Measurements from ENCODE around the gene MAP7D3. TPM values are rescaled to one million over a fixed set of nuclear protein-coding genes. Genes with fewer than 3 reads are reported as not detected.

MAP7D3 gene
- total and polyA plus RNA-seq, 2 of the 8 experiments (the other 6 are each of a cell fraction or from before 2014, with no cell fraction given), result 4.8 to 19.6 TPM

DNA sequence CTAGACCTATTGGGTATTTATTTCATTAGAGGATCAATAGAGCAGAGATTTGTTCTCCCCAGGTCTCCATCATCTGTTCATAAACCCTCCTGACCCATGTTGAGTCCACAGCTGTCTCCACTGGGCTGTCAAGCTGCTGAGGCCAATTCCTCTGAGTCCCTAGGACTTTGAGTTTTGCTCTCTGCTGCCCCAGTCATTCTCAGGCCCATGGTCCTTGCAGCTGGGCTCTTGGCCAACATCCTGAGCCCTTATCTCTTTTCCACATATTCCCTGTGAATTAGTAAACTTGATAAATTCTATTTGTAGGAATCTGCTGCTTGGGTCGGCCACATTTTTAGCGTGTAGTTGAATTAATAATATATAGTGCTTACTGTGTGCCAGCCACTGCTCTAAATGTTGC, 62.0 kb downstream of the MAP7D3 start:
- Histone ChIP-seq H3K79me1 (ENCODE audit: low read depth, low read length) (no peaks in the 10 kb centered on the region), H4K5ac (ENCODE audit: insufficient read length, low read depth, low read length) (no peak overlapping the region), H3K4me1 (replicated peaks in 1 of 4; ENCODE audit: control insufficient read depth in 3 of 4, insufficient read depth in 4 of 4, low read length in 3 of 4) (no peaks in the 10 kb centered on the region), H2BK15ac (ENCODE audit: low read length) (no peak overlapping the region), H3K4me3 (ENCODE audit: extremely low read depth in 1 of 4, insufficient read depth in 2 of 4, low read depth in 3 of 4, low read length in 4 of 4) (no peak overlapping the region), H3K4me2 (ENCODE audit: insufficient read depth in 1 of 2, low read depth in 2 of 2, low read length in 2 of 2) (no peak overlapping the region), H2BK5ac (ENCODE audit: low read depth, low read length) (no peak overlapping the region), H2AFZ (ENCODE audit: low read length) (no peak overlapping the region), H3K27me3 (replicated peaks in 1 of 4; ENCODE audit: control insufficient read depth in 3 of 4, extremely low read depth in 1 of 4, insufficient read depth in 3 of 4, low read length in 3 of 4) (no peaks in the 10 kb centered on the region), H3K18ac (ENCODE audit: extremely low read depth, low read length) (no peak overlapping the region), H3K79me2 (ENCODE audit: control insufficient read depth in 1 of 2, insufficient read depth in 2 of 2, low read length in 2 of 2) (no peaks in the 10 kb centered on the region), H3K23ac (ENCODE audit: insufficient read length) (no peak overlapping the region), H3K9ac (replicated peaks in 1 of 4; ENCODE audit: extremely low read depth in 1 of 4, low read depth in 3 of 4, low read length in 3 of 4) (no peak overlapping the region), H3K56ac (replicated peaks; ENCODE audit: insufficient read length, low read depth, low read length) (no peak overlapping the region), H4K20me1 (replicated peaks in 1 of 2; ENCODE audit: control insufficient read depth in 1 of 2, insufficient read depth in 2 of 2, low read length in 2 of 2) (peaks cover 0 to 2% of the 10 kb centered on the region in 2 experiments), H2BK20ac (ENCODE audit: low read length) (no peak overlapping the region), H3K36me3 (ENCODE audit: control insufficient read depth in 2 of 4, insufficient read depth in 4 of 4, low read length in 3 of 4) (no peaks in the 10 kb centered on the region), H2BK12ac (ENCODE audit: low read depth, low read length) (no peak overlapping the region), H3K14ac (ENCODE audit: insufficient read length) (no peak overlapping the region), H2AK5ac (ENCODE audit: low read depth, low read length) (no peak overlapping the region), H3K9me3 (ENCODE audit: insufficient read depth in 2 of 2, low read depth in 1 of 2, low read length in 1 of 2) (no peaks in the 10 kb centered on the region), H4K8ac (ENCODE audit: extremely low read depth, insufficient read depth, low read length) (no peak overlapping the region), H3K27ac (ENCODE audit: low read depth, low read length) (no peak overlapping the region), H4K91ac (replicated peaks; ENCODE audit: insufficient read length, low read length) (no peak overlapping the region), H2BK120ac (replicated peaks; ENCODE audit: low read depth, low read length) (no peak overlapping the region), H3K4ac (replicated peaks; ENCODE audit: insufficient read length, low read depth, low read length) (no peak overlapping the region), H3K23me2 (ENCODE audit: low read depth, low read length) (no peaks in the 10 kb centered on the region)
- POLR2A ChIA-PET (ENCODE audit: partially characterized antibody), result no interaction called here
- FAIRE-seq, result no peak
- CTCF ChIA-PET (ENCODE audit: partially characterized antibody), result interaction anchor here (0.7 kb wide), 1 partner anchor 26 kb away, joined by 3 read pairs; no protein-coding TSS in a partner anchor
- TF ChIP-seq EP300 (IDR thresholded peaks at IDR 0.05; ENCODE audit: borderline replicate concordance in 1 of 2, low read depth in 2 of 2, low read length in 2 of 2) (no peak), BRCA1 (IDR thresholded peaks at IDR 0.05; ENCODE audit: low read depth, low read length) (no peak), CTBP2 (IDR thresholded peaks at IDR 0.05; ENCODE audit: borderline replicate concordance, insufficient read depth, insufficient read length, low read length) (no peak)
- no peak for DNase-seq (ENCODE audit: low read depth in 1 of 2, low spot score in 2 of 2)
- WGBS, 2 experiments (ENCODE audit: extremely low coverage in 1 of 2, insufficient coverage in 1 of 2, insufficient read length in 1 of 2, insufficient replicate concordance in 2 of 2, low coverage in 1 of 2, low lambda C conversion rate in 2 of 2, missing lambda C conversion rate in 1 of 2), result 90% methylated on average over 2 of the region's 2 CpGs; no CpG with 5 or more reads in 1 of the 2 experiments
